Stimulated activated CD8-positive, alpha-beta memory T cell treated with anti-CD3 and anti-CD28 coated beads, Interleukin-7, amount 100 ng/mL, for 1 hour (primary cell): ENCODE data around the gene C1QTNF3.
"Not testable (repeated sequence)": the region's sequence is repeated elsewhere in the genome, so short reads cannot be mapped to it uniquely, and the experiment has no call there.

Source experiments
- DNase-seq, 2 donors: peaks; one replicate each; pipeline ENCODE4 v3.0.0-alpha.2; 2020; ENCODE audit warnings: low read depth in 2 of 2

The C1QTNF3 gene

DNA sequence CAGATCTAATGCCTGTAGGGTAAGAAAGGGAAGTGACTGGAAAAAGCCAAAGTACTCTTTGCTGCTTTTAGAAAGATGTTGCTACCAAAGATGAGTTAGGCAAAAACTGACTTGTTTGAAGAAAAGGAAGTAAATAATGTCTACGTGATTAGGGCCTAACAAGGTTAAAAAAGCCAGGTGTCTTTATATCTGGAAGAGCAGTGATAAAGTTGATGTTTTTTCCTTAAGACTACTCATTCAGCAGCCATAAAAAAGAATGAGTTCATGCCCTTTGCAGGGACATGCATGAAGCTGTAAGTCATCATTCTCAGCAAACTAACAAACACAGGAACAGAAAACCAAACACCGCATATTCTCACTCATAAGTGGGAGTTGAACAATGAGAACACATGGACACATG is 21.7 kb downstream of the C1QTNF3 start:
- no peak for DNase-seq

DNA sequence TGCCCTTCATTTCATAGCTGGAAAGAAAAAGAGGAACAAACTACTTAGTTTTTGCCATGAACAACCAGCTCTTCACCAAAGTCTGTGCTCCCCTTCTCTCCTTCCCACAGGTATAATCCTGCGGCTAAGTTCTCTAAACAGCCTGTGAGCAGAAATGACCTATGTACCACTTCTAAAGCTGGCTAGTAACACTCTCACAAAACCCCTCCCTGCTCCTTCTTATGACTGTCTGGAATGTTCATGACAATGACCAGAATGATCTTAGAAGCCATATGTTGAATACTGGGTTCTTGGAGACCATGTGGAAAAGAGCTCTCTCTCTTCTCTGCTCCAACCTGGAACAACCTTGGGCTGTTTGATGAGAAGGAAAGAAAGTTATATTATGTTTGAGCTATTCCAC is 22.3 kb downstream of the C1QTNF3 start:
- DNase-seq, result no peak

GRCh38 chr5:34017254-34017653 is 25.8 kb downstream of the C1QTNF3 start:
- DNase-seq, result no peak

- DNase-seq, result no peak
These were observed 26.3 kb downstream of the C1QTNF3 start for GRCh38 chr5:34016750-34017149.

DNA sequence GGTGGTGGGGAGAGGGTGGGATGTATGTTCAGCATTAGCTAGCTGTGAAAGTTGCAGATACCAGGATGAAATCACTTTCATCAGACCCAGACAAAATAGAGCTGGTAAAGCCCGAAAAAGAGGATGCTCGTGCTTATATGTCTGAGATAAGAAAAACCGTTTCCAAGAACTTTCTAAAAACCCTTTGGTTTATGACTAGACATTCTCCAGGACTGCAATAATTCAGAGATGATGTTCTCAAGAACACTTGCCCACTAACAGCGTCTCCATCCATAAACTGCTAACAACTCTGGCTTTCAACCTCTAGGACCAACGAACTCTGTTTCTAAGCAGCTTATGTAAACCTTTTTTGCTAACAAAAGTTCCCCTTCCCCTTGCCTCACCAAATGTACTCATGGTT is 26.8 kb downstream of the C1QTNF3 start:
- no peak for DNase-seq

GRCh38 chr5:34015120-34015822 is 27.7 kb downstream of the C1QTNF3 start:
- no peak for DNase-seq

- no peak for DNase-seq
These were observed 28.4 kb downstream of the C1QTNF3 start for GRCh38 chr5:34014626-34015025.

- DNase-seq, result no peak
These were observed 29.5 kb downstream of the C1QTNF3 start for GRCh38 chr5:34013547-34013946.

- DNase-seq, result no peak
These were observed 30.2 kb downstream of the C1QTNF3 start for GRCh38 chr5:34012791-34013190.

- DNase-seq, result no peak
These were observed 31.5 kb downstream of the C1QTNF3 start for GRCh38 chr5:34011536-34011935.

DNA sequence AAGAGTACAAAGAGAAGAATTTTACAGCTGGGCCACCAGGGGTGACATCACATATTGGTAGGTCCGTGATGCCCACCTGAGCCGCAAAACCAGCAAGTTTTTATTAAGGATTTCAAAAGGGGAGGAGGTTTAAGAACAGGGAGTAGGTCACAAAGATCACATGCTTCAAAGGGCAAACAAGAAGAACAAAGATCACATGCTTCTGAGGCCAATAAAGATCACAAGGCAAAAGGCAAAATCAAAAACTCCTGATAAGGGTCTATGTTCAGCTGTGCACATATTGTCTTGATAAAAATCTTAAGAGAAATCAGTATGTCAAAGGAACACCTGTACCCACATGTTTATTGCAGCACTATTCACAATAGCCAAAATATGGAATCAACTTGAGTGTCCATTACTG is 32.9 kb downstream of the C1QTNF3 start:
- not testable (repeated sequence) for DNase-seq

GRCh38 chr5:34009610-34010009 is 33.4 kb downstream of the C1QTNF3 start:
- DNase-seq, result no peak

GRCh38 chr5:34008802-34009201 is 34.2 kb downstream of the C1QTNF3 start:
- DNase-seq, result no peak

- DNase-seq, result peak; percentile 76 to 79
These were observed 35.1 kb downstream of the C1QTNF3 start, which contains the start of gene AMACR for GRCh38 chr5:34007621-34008600. TSS of gene AMACR (minus strand) at chr5:34008050. CDS start at chr5:34008019, 31 bp downstream.

DNA sequence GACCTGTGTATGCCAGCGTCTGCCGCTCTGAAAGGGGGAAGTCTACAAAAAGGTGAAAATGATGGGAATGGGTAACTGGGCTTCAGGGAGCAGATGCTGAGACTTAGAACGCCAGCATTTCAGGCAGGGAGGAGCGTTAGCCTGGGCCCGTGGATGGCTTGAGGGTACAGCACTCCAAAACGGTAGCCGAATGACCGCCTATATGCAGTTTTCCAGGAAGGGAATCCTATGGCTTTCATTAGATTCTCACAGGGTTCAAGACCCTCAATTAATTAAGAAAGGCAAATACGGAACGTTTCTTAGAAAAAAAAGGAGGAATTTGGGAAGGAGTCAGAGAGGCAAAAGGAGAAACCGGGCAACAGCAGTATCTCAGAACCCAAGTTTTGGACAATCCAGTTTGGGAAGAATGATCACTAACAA is 35.8 kb downstream of the C1QTNF3 start:
- DNase-seq, result no peak

DNA sequence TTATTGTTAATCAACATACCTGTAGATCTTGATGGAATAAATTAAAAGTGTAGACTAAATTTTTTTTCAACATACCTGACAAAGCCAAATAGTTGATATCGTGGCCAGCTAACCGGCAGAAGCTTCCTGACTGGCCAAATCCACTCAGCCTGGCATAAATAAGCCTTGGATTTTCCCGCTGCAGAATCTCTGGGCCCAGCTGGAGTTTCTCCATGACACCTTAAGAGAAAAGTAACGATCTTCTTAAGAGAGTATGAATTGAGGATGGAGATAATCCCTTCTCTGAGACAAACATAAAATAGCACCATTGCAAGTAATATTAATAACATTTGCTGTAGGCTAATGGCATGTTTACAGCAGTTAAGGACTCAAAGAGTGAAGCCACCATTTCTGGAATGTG is 37.3 kb downstream of the C1QTNF3 start:
- no peak for DNase-seq

DNA sequence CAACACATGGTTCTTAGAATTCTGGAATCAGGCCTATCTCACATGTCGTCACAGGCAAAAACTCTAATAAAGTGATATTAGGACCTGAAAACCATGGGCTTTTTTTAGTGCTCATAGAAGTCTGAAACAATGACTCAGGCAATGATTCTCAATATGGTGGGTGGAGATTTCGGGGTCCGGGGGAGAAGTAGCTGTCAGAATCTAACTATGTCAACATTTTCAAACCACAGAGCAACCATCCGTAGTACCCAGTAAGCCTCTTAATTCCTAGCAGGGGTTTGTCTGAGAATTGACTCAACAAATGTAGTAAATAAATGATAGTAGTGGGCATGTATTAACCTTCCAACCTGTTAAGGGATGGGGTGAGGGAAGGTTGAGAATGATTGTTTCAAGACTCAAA is 37.8 kb downstream of the C1QTNF3 start:
- DNase-seq, result no peak

- DNase-seq, result no peak
These were observed 39.1 kb downstream of the C1QTNF3 start for GRCh38 chr5:34003941-34004340.

DNA sequence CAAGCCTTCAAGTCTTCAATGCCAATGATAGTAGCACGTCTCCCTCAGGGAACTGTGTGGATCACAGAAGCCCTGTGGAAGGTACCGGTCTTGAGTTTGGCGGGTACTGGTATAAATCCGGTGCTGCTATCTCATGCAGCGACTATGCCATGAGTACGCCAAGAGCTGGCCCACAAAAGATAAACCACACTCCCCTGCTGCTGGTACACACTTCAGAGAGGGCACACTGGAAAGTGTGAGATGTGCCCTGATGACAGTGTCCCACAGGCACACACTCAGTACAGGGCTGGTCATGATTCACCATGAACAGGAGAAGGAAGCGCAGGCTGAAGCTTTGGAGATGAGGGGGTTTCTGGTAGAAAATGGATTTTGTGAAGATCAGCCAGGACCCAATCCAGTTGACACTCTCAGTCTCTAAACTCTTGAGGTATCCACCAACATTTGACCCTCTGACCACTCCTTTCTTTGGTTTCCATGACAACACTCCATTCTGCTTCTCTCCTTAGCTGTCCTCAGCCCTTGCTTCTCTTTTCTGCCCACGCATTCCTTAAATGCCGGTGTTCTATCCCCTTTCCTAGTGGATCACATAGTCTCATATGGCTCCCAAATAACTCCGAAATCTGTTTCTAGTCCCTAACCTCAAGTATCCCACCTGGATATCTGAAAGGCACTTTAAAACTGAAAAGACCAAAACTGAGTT is 40.2 kb downstream of the C1QTNF3 start:
- no peak for DNase-seq

GRCh38 chr5:34001241-34001841 is 41.7 kb downstream of the C1QTNF3 start:
- no peak for DNase-seq

DNA sequence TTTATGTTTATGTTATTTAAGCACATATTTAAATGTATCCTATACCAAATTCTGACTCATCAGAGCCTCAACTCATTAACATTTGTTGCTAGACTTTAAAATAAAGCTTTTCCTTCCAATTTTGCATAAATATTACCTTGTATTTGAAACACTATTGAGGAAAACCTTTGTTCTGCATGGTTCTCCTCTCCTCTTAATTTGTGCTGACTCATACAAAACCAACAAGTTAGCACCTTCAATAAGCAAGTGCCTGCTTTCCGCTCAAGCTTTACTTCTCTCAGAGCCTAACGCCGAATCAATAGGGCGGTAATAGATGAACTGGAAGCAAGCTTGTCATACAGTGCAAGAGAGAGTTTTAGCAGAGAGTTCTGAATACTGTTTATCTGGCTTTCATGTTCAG is 43.0 kb downstream of the C1QTNF3 start:
- DNase-seq, result no peak
